ENCODE measurements around the gene ANKLE1.
A peak's percentile ranks its signal among the peaks of the same experiment; 100 is the strongest.

ANKLE1 gene

GRCh38 chr19:17255150-17255621, 26.5 kb upstream of the ANKLE1 start:
- Histone ChIP-seq H3K9me3 (ENCODE audit: control insufficient read depth, insufficient read depth, low read depth, low read length) (peaks cover 11% of the 10 kb centered on the region; the same call in 1 of the 2 replicates), H3K9ac (ENCODE audit: low read length) (no peak overlapping the region), H3K4me3 (ENCODE audit: low read depth, low read length) (no peak overlapping the region), H3K36me3 (ENCODE audit: control insufficient read depth, insufficient read depth, low read length) (peaks cover 17% of the 10 kb centered on the region), H3K27me3 (ENCODE audit: control insufficient read depth, insufficient read depth, low read length) (no peaks in the 10 kb centered on the region), H3K4me1 (ENCODE audit: control insufficient read depth, insufficient read depth, low read length) (no peaks in the 10 kb centered on the region), H3K27ac (ENCODE audit: low read depth, low read length) (no peak overlapping the region)

- H3K4me3 ChIP-seq (ENCODE audit: low read depth, low read length): no peak overlapping the region
- peaks cover 17% of the 10 kb centered on the region for H3K36me3 ChIP-seq (ENCODE audit: control insufficient read depth, insufficient read depth, low read length)
- no peaks in the 10 kb centered on the region for H3K27me3 ChIP-seq (ENCODE audit: control insufficient read depth, insufficient read depth, low read length)
- H3K27ac ChIP-seq (ENCODE audit: low read depth, low read length): no peak overlapping the region
- H3K4me1 ChIP-seq (ENCODE audit: control insufficient read depth, insufficient read depth, low read length): no peaks in the 10 kb centered on the region
- H3K9ac ChIP-seq (ENCODE audit: low read length): no peak overlapping the region
- peaks cover 11% of the 10 kb centered on the region; the same call in 1 of the 2 replicates for H3K9me3 ChIP-seq (ENCODE audit: control insufficient read depth, insufficient read depth, low read depth, low read length)
Measured at GRCh38 chr19:17256130-17256529, 25.6 kb upstream of the ANKLE1 start.

GRCh38 chr19:17259118-17259780, 22.5 kb upstream of the ANKLE1 start:
- H3K9me3 ChIP-seq (ENCODE audit: control insufficient read depth, insufficient read depth, low read depth, low read length): peaks cover 11% of the 10 kb centered on the region; the same call in 1 of the 2 replicates
- no peaks in the 10 kb centered on the region for H3K27me3 ChIP-seq (ENCODE audit: control insufficient read depth, insufficient read depth, low read length)
- no peak overlapping the region for H3K9ac ChIP-seq (ENCODE audit: low read length)
- H3K4me3 ChIP-seq (ENCODE audit: low read depth, low read length): no peak overlapping the region
- peaks cover 3% of the 10 kb centered on the region for H3K4me1 ChIP-seq (ENCODE audit: control insufficient read depth, insufficient read depth, low read length)
- H3K36me3 ChIP-seq (ENCODE audit: control insufficient read depth, insufficient read depth, low read length): peaks cover 13% of the 10 kb centered on the region
- H3K27ac ChIP-seq (ENCODE audit: low read depth, low read length): no peak overlapping the region

- no peak overlapping the region for H3K27ac ChIP-seq (ENCODE audit: low read depth, low read length)
- H3K4me1 ChIP-seq (ENCODE audit: control insufficient read depth, insufficient read depth, low read length): peaks cover 10% of the 10 kb centered on the region
- peaks cover 11% of the 10 kb centered on the region; the same call in 1 of the 2 replicates for H3K9me3 ChIP-seq (ENCODE audit: control insufficient read depth, insufficient read depth, low read depth, low read length)
- H3K9ac ChIP-seq (ENCODE audit: low read length): no peak overlapping the region
- no peak overlapping the region for H3K4me3 ChIP-seq (ENCODE audit: low read depth, low read length)
- H3K27me3 ChIP-seq (ENCODE audit: control insufficient read depth, insufficient read depth, low read length): no peaks in the 10 kb centered on the region
- H3K36me3 ChIP-seq (ENCODE audit: control insufficient read depth, insufficient read depth, low read length): peaks cover 9% of the 10 kb centered on the region; the same call in 1 of the 2 replicates
Measured at GRCh38 chr19:17259934-17260333, 21.8 kb upstream of the ANKLE1 start.

- Histone ChIP-seq H3K9me3 (ENCODE audit: control insufficient read depth, insufficient read depth, low read depth, low read length) (peaks cover 11% of the 10 kb centered on the region; the same call in 1 of the 2 replicates), H3K36me3 (ENCODE audit: control insufficient read depth, insufficient read depth, low read length) (peaks cover 9% of the 10 kb centered on the region; the same call in 1 of the 2 replicates), H3K27ac (ENCODE audit: low read depth, low read length) (peak overlapping the region; percentile 35; the same call in 1 of the 2 replicates), H3K4me1 (ENCODE audit: control insufficient read depth, insufficient read depth, low read length) (peaks cover 10% of the 10 kb centered on the region), H3K4me3 (ENCODE audit: low read depth, low read length) (no peak overlapping the region), H3K9ac (ENCODE audit: low read length) (peak overlapping the region; percentile 63), H3K27me3 (ENCODE audit: control insufficient read depth, insufficient read depth, low read length) (no peaks in the 10 kb centered on the region)
Measured at GRCh38 chr19:17260842-17261325, 20.8 kb upstream of the ANKLE1 start.

GRCh38 chr19:17262557-17262956, 19.1 kb upstream of the ANKLE1 start:
- H3K27me3 ChIP-seq (ENCODE audit: control insufficient read depth, insufficient read depth, low read length): no peaks in the 10 kb centered on the region
- peaks cover 11% of the 10 kb centered on the region; the same call in 1 of the 2 replicates for H3K9me3 ChIP-seq (ENCODE audit: control insufficient read depth, insufficient read depth, low read depth, low read length)
- peaks cover 9% of the 10 kb centered on the region; the same call in 1 of the 2 replicates for H3K36me3 ChIP-seq (ENCODE audit: control insufficient read depth, insufficient read depth, low read length)
- H3K4me3 ChIP-seq (ENCODE audit: low read depth, low read length): no peak overlapping the region
- H3K4me1 ChIP-seq (ENCODE audit: control insufficient read depth, insufficient read depth, low read length): peaks cover 10% of the 10 kb centered on the region
- H3K27ac ChIP-seq (ENCODE audit: low read depth, low read length): no peak overlapping the region
- no peak overlapping the region for H3K9ac ChIP-seq (ENCODE audit: low read length)

GRCh38 chr19:17263712-17264640, 17.7 kb upstream of the ANKLE1 start:
- H3K4me1 ChIP-seq (ENCODE audit: control insufficient read depth, insufficient read depth, low read length): peaks cover 10% of the 10 kb centered on the region
- H3K9me3 ChIP-seq (ENCODE audit: control insufficient read depth, insufficient read depth, low read depth, low read length): peaks cover 10% of the 10 kb centered on the region; the same call in 1 of the 2 replicates
- H3K9ac ChIP-seq (ENCODE audit: low read length): peak overlapping the region; percentile 38
- peak overlapping the region; percentile 5; the same call in 1 of the 2 replicates for H3K4me3 ChIP-seq (ENCODE audit: low read depth, low read length)
- peak overlapping the region; percentile 66 for H3K27ac ChIP-seq (ENCODE audit: low read depth, low read length)
- peaks cover 9% of the 10 kb centered on the region for H3K36me3 ChIP-seq (ENCODE audit: control insufficient read depth, insufficient read depth, low read length)
- H3K27me3 ChIP-seq (ENCODE audit: control insufficient read depth, insufficient read depth, low read length): no peaks in the 10 kb centered on the region

GRCh38 chr19:17264641-17264979, 17.1 kb upstream of the ANKLE1 start, which contains the start of gene USHBP1:
Gene USHBP1 (minus strand): TSS chr19:17264745. CDS start chr19:17264299, 446 bp downstream.
- peaks cover 4% of the 10 kb centered on the region; the same call in 1 of the 2 replicates for H3K9me3 ChIP-seq (ENCODE audit: control insufficient read depth, insufficient read depth, low read depth, low read length)
- peak within 1 kb of the TSS; percentile 66 for H3K27ac ChIP-seq (ENCODE audit: low read depth, low read length)
- peak within 1 kb of the TSS; percentile 5; the same call in 1 of the 2 replicates for H3K4me3 ChIP-seq (ENCODE audit: low read depth, low read length)
- peaks cover 9% of the 10 kb centered on the region for H3K36me3 ChIP-seq (ENCODE audit: control insufficient read depth, insufficient read depth, low read length)
- peaks cover 10% of the 10 kb centered on the region for H3K4me1 ChIP-seq (ENCODE audit: control insufficient read depth, insufficient read depth, low read length)
- H3K9ac ChIP-seq (ENCODE audit: low read length): peak within 1 kb of the TSS; percentile 38
- no peaks in the 10 kb centered on the region for H3K27me3 ChIP-seq (ENCODE audit: control insufficient read depth, insufficient read depth, low read length)

- peaks cover 10% of the 10 kb centered on the region for H3K4me1 ChIP-seq (ENCODE audit: control insufficient read depth, insufficient read depth, low read length)
- H3K27ac ChIP-seq (ENCODE audit: low read depth, low read length): no peak overlapping the region
- H3K36me3 ChIP-seq (ENCODE audit: control insufficient read depth, insufficient read depth, low read length): peaks cover 15% of the 10 kb centered on the region
- H3K9me3 ChIP-seq (ENCODE audit: control insufficient read depth, insufficient read depth, low read depth, low read length): no peaks in the 10 kb centered on the region
- H3K4me3 ChIP-seq (ENCODE audit: low read depth, low read length): no peak overlapping the region
- H3K9ac ChIP-seq (ENCODE audit: low read length): no peak overlapping the region
- no peaks in the 10 kb centered on the region for H3K27me3 ChIP-seq (ENCODE audit: control insufficient read depth, insufficient read depth, low read length)
Measured at GRCh38 chr19:17266026-17266425, 15.7 kb upstream of the ANKLE1 start.

- Histone ChIP-seq H3K9me3 (ENCODE audit: control insufficient read depth, insufficient read depth, low read depth, low read length) (no peaks in the 10 kb centered on the region), H3K9ac (ENCODE audit: low read length) (no peak overlapping the region), H3K4me3 (ENCODE audit: low read depth, low read length) (0 out of 2 replicates have a peak overlapping the region, but pooled peaks have one; percentile 14), H3K36me3 (ENCODE audit: control insufficient read depth, insufficient read depth, low read length) (peaks cover 21% of the 10 kb centered on the region), H3K27ac (ENCODE audit: low read depth, low read length) (no peak overlapping the region), H3K27me3 (ENCODE audit: control insufficient read depth, insufficient read depth, low read length) (no peaks in the 10 kb centered on the region), H3K4me1 (ENCODE audit: control insufficient read depth, insufficient read depth, low read length) (peaks cover 10% of the 10 kb centered on the region)
Measured at GRCh38 chr19:17266589-17266974, 15.1 kb upstream of the ANKLE1 start.

All from HUES6 (cell line).